ENCODE results near the gene TRIM42. TPM values are rescaled to one million over a fixed set of nuclear protein-coding genes. Genes with fewer than 3 reads are reported as not detected.

TRIM42 gene
- polyA plus RNA-seq, 1 donor from 2014 or later = not detected

- H2AFZ ChIP-seq (ENCODE audit: low read depth, low read length) = no peak overlapping the region
- H3K4me2 ChIP-seq (ENCODE audit: low read length) = no peak overlapping the region
- no peaks in the 10 kb centered on the region for H3F3A ChIP-seq (ENCODE audit: insufficient read depth, low read length, poor library complexity, severe bottlenecking)
Observed at GRCh38 chr3:140636406-140637138, 41.3 kb upstream of the TRIM42 start.

GRCh38 chr3:140651287-140651686 is 26.6 kb upstream of the TRIM42 start:
- Histone ChIP-seq H3K9ac (ENCODE audit: low read length) (no peak overlapping the region), H3K79me2 (replicated peaks; ENCODE audit: insufficient read depth, low read length) (no peaks in the 10 kb centered on the region), H2AFZ (ENCODE audit: low read depth, low read length) (no peak overlapping the region), H3K9me3 (ENCODE audit: low read length) (no peaks in the 10 kb centered on the region), H3K27ac (ENCODE audit: low read length) (no peak overlapping the region), H3K36me3 (ENCODE audit: insufficient read depth, low read length) (no peaks in the 10 kb centered on the region), H3K9me2 (ENCODE audit: insufficient read depth, low read length) (no peaks in the 10 kb centered on the region), H3K4me3 (ENCODE audit: low read length) (no peak overlapping the region), H3K4me2 (ENCODE audit: low read length) (no peak overlapping the region), H3F3A (ENCODE audit: insufficient read depth, low read length, poor library complexity, severe bottlenecking) (no peaks in the 10 kb centered on the region), H4K20me1 (ENCODE audit: insufficient read depth) (no peaks in the 10 kb centered on the region), H3K27me3 (ENCODE audit: insufficient read depth, low read depth, low read length) (no peaks in the 10 kb centered on the region)
- TF ChIP-seq SMC3 (conservative IDR thresholded peaks at IDR 0.05; ENCODE audit: poor library complexity) (no peak), TAF1 (IDR thresholded peaks at IDR 0.05; ENCODE audit: low read depth) (no peak), EP300 (conservative IDR thresholded peaks at IDR 0.05; ENCODE audit: poor library complexity, severe bottlenecking) (no peak), REST (IDR thresholded peaks at IDR 0.05; ENCODE audit: borderline replicate concordance) (no peak), RAD21 (conservative IDR thresholded peaks at IDR 0.05) (no peak), MXI1 (conservative IDR thresholded peaks at IDR 0.05; ENCODE audit: poor library complexity, severe bottlenecking) (no peak)

More at GRCh38 chr3:140636406-140637138, 41.3 kb upstream of the TRIM42 start:
- no peaks in the 10 kb centered on the region for H3K9me2 ChIP-seq (ENCODE audit: insufficient read depth, low read length)
- no peaks in the 10 kb centered on the region for H3K79me2 ChIP-seq (replicated peaks; ENCODE audit: insufficient read depth, low read length)
- TF ChIP-seq EZH2 (IDR thresholded peaks at IDR 0.05; ENCODE audit: borderline replicate concordance, insufficient read depth, low read length, poor library complexity, severe bottlenecking) (no peak), CTCF (IDR thresholded peaks at IDR 0.05; ENCODE audit: poor library complexity, severe bottlenecking) (no peak), MXI1 (conservative IDR thresholded peaks at IDR 0.05; ENCODE audit: poor library complexity, severe bottlenecking) (no peak), TAF1 (IDR thresholded peaks at IDR 0.05; ENCODE audit: low read depth) (no peak), EP300 (conservative IDR thresholded peaks at IDR 0.05; ENCODE audit: poor library complexity, severe bottlenecking) (no peak), RAD21 (conservative IDR thresholded peaks at IDR 0.05) (no peak), POLR2AphosphoS5 (IDR thresholded peaks at IDR 0.05) (no peak), REST (IDR thresholded peaks at IDR 0.05; ENCODE audit: borderline replicate concordance) (no peak), SMC3 (conservative IDR thresholded peaks at IDR 0.05; ENCODE audit: poor library complexity) (no peak)
- H3K4me3 ChIP-seq (ENCODE audit: low read length) = no peak overlapping the region
- H3K36me3 ChIP-seq (ENCODE audit: insufficient read depth, low read length) = no peaks in the 10 kb centered on the region
- H3K27me3 ChIP-seq (ENCODE audit: insufficient read depth, low read depth, low read length) = no peaks in the 10 kb centered on the region
- no peak overlapping the region for H3K27ac ChIP-seq (ENCODE audit: low read length)
- H4K20me1 ChIP-seq (ENCODE audit: insufficient read depth) = no peaks in the 10 kb centered on the region
- no peak overlapping the region for H3K9ac ChIP-seq (ENCODE audit: low read length)
- no peaks in the 10 kb centered on the region for H3K9me3 ChIP-seq (ENCODE audit: low read length)

Measured in neural cell (in vitro differentiated cells).